Effector memory CD4-positive, alpha-beta T cell (primary cell): Measurements from ENCODE around the gene LRRC75A.

Experiments used
- DNase-seq, 3 donors: peaks; one replicate each; pipeline ENCODE4 v3.0.0-alpha.2; 2020
- H3K27ac ChIP-seq: 2 replicates; pipeline ENCODE4 v1.7.0; 2013; ENCODE audit warnings: mild to moderate bottlenecking, low read length, moderate library complexity; ENCODE audit not compliant: insufficient read depth, poor library complexity, severe bottlenecking
- H3K27me3 ChIP-seq: replicated peaks from 2 replicates; pipeline ENCODE4 v1.7.0; 2013; ENCODE audit warnings: mild to moderate bottlenecking, low read length; ENCODE audit not compliant: insufficient read depth, control insufficient read depth, poor library complexity, severe bottlenecking
- H3K36me3 ChIP-seq: 2 replicates; pipeline ENCODE4 v1.7.0; 2013; ENCODE audit warnings: mild to moderate bottlenecking, low read length, moderate library complexity; ENCODE audit not compliant: control insufficient read depth, insufficient read depth
- H3K4me1 ChIP-seq: 2 replicates; pipeline ENCODE4 v1.7.0; 2013; ENCODE audit warnings: low read length, mild to moderate bottlenecking; ENCODE audit not compliant: control insufficient read depth, insufficient read depth, poor library complexity, severe bottlenecking
- H3K4me3 ChIP-seq: 2 replicates; pipeline ENCODE4 v1.7.0; 2013; ENCODE audit warnings: low read length, low read depth, mild to moderate bottlenecking; ENCODE audit not compliant: insufficient read depth, poor library complexity, severe bottlenecking
- H3K9me3 ChIP-seq: 2 replicates; pipeline ENCODE4 v1.7.0; 2013; ENCODE audit warnings: mild to moderate bottlenecking, low read length, moderate library complexity; ENCODE audit not compliant: control insufficient read depth

Gene LRRC75A

DNA sequence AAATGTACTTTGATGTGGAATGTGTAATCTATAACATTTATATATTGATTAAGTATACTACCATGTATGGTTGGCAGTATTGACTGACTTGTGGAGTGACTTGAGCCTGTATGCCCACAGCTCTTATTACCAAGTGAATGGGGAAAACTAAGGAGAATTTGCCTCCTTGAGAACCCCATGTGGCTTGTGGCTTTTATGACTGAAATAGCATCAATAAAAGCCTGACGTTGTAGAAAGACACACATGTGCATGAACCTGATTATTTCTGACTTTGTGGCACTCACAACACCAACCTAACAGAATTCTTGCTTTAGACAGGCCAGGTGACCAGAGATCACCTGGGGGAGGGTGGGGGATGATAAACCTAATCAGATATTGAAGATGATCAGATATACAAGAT is 2.1 kb upstream of the LRRC75A start:
- Histone ChIP-seq H3K27ac (no peak overlapping the region), H3K36me3 (no peaks in the 10 kb centered on the region), H3K4me3 (no peak overlapping the region), H3K27me3 (no peaks in the 10 kb centered on the region), H3K4me1 (peaks cover 7% of the 10 kb centered on the region), H3K9me3 (no peaks in the 10 kb centered on the region)
- no peak for DNase-seq

DNA sequence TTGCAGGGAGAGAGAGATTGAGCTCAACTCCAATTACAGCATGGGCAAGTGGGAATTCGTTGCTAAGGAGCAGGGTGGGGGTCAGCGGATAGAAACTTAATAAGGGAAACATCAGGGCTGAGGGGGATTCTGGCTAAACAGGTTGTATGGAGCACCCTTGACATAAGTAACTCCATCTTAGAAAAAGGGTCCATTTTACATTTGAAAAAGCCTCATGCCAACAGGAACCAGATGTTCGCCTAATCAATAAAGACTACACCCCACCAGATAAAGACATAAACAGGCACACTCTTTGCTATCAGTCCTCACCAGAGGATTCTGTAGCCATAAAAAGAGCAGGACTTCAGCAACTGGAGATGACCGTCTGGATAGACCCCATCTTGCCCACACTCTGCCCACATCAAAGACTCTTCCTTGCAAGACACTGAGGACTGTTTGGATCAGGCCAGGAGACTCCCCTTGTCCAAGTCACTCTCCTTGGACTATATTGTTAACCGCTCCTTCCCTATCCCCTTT is 1.6 kb upstream of the LRRC75A start:
- Histone ChIP-seq H3K27me3 (no peaks in the 10 kb centered on the region), H3K27ac (no peak overlapping the region), H3K9me3 (no peaks in the 10 kb centered on the region), H3K4me1 (peaks cover 7% of the 10 kb centered on the region), H3K36me3 (no peaks in the 10 kb centered on the region), H3K4me3 (no peak overlapping the region)
- no peak for DNase-seq

DNA sequence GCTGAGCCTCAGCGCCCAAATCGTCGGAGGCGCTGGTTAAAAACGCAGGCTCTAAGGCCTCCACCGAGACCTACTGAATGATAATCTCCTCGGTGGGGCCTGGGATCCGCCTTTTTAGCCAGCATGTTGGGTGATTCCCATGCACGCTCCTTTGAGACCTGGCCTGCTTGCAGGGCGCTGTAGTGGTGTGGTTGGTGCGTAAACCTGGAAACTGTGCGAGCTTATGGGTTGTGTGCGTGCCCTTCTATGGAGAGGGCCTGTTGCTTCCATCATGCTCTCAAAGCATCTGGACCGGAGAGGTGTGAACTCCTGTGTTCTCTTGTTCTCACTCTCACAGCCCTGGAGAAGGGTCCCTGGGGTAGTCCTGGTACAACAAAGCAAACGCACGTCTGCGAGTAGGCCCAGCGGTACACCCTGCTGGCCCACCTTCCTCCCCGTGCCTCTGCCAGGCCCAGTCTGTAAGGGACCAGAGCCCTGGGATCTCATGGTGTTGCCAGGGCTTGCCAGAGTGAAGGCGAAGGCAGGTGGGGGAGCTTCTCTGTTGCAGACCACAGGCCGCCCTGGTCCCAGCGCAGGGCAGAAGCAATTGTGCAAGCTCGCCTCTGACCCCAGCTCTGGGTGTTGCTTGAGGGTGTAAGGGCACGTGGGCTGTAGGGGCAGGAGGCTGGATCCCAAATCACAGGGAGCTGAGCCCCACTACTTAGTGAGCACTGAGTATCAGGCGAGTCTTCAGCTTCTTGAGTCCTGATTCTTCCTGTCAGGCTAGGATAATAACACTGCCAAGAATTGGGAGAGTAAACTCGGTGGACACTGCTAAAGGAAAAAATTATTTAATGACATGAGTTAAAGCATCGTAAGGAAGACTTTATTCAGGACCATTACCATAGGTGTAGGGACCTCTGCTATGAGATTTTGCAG is 879 bp upstream of the LRRC75A start:
- H3K4me3 ChIP-seq, result peak overlapping the region; percentile 58
- H3K27me3 ChIP-seq, result no peaks in the 10 kb centered on the region
- DNase-seq, result no peak
- no peaks in the 10 kb centered on the region for H3K36me3 ChIP-seq
- no peak overlapping the region for H3K27ac ChIP-seq
- no peaks in the 10 kb centered on the region for H3K9me3 ChIP-seq
- H3K4me1 ChIP-seq, result peaks cover 7% of the 10 kb centered on the region

DNA sequence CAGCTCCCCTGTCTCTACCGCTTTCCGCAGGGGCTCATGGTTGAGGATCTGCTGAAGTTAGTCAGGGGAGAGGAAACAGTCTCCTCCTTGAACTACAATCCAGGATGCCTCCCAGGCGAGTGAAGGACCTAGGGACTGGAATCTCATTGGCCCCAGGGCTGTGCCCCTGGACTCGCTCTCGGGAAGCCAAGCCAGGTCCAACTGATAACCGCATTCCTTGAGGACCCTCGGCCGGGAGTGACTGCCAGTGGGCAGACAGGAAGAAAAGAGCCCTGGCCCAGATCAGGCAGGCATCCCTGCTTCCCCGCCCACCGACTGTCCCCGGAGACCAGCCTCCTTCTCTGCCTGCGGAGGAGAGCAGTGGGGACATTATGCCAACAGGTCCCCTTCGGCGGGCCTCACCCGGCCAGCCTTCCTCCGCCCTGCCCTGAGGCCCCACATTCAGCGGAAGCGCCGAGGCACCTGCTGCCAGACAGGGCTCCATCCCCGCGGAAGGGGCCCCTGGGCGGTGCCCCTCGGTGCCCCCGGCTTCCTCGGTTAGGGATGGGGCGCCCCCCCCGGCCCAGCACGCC is 776 bp downstream of the LRRC75A start:
- H3K27me3 ChIP-seq, result no peaks in the 10 kb centered on the region
- peak in 1 of 3 donors; percentile 2 for DNase-seq
- H3K9me3 ChIP-seq, result no peaks in the 10 kb centered on the region
- peak overlapping the region; percentile 51 for H3K4me3 ChIP-seq
- H3K36me3 ChIP-seq, result no peaks in the 10 kb centered on the region
- H3K27ac ChIP-seq, result no peak overlapping the region
- H3K4me1 ChIP-seq, result peaks cover 7% of the 10 kb centered on the region

DNA sequence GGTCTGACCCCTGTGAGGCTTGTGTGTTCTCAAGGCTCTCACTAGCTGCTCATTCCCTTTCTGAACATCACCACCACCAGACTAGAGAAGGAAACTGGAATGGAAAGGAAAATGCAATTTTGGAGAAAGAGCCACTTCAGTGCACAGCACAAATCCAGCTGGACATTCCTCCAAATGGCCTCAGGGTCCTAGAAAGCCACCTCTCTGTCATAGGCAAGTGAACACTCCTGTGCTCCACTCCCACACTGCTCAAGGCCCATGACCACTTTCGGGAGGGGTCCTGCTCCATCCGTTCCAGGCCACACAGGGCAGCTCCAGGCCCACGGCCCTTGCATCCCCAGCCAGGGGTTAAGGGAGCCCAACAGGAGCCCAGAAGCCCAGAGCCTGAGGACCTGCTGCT is 2.6 kb downstream of the LRRC75A start:
- DNase-seq, result no peak
- Histone ChIP-seq H3K27me3 (no peaks in the 10 kb centered on the region), H3K9me3 (no peaks in the 10 kb centered on the region), H3K4me1 (peaks cover 7% of the 10 kb centered on the region), H3K27ac (no peak overlapping the region), H3K36me3 (no peaks in the 10 kb centered on the region), H3K4me3 (no peak overlapping the region)

DNA sequence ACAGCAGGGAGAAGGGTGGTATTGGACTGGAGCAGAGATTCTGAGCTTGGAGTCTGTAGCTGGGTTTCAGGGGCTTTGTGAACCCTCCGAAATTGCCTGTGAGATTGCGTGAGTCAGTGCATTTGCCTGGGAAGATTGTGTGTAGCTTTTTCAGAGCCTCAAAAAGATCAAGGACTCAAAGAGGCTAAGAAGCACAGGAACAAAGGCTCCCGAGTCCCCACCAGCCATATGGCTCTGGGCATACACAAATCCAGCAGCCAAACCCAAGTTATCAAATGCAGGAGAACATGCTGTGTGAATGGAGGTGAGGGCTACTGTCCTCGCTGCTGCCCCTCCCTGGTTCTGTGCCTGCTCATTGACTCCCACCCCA is 3.0 kb downstream of the LRRC75A start:
- no peak for DNase-seq
- Histone ChIP-seq H3K4me1 (peaks cover 7% of the 10 kb centered on the region), H3K4me3 (no peak overlapping the region), H3K27me3 (no peaks in the 10 kb centered on the region), H3K27ac (no peak overlapping the region), H3K9me3 (no peaks in the 10 kb centered on the region), H3K36me3 (no peaks in the 10 kb centered on the region)

DNA sequence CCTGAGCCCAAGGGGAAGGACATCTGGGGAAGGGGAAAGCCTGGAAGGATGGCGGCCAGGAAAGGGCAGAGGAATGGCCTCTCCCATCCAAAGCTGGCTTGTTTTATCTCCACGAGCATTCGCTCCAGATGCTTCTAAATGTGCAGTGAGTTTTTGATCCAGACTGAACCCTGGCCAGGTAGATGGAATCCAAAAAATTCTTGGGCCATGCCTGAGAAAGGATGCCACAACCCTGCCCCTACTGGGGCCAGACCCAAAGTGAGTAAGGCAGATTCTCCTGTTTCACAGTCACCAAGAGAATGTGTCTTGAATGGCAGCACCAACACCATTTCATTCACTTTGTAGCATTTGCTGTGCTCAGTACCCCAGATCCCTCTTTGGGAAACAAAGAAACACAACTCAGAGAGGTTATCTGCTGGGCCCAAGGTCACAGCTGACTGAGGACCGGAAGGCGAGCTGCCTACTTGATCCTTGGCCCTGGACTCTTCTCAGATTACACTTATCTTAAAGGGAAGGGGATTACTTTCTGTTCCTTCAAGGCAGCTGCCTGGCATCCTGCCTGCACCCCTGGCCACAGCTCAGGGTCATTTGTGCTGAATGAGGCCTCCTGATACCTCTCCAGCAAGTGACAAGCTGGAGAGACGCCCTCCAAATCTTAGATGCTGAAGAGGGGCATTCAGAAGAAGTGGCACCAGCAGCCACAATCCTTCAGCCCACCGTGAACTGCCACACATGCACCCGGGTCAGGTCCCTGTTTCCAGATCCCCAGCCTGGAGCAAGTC is 3.6 kb downstream of the LRRC75A start:
- Histone ChIP-seq H3K36me3 (no peaks in the 10 kb centered on the region), H3K27me3 (no peaks in the 10 kb centered on the region), H3K27ac (no peak overlapping the region), H3K9me3 (no peaks in the 10 kb centered on the region), H3K4me1 (peaks cover 7% of the 10 kb centered on the region), H3K4me3 (no peak overlapping the region)
- no peak for DNase-seq

DNA sequence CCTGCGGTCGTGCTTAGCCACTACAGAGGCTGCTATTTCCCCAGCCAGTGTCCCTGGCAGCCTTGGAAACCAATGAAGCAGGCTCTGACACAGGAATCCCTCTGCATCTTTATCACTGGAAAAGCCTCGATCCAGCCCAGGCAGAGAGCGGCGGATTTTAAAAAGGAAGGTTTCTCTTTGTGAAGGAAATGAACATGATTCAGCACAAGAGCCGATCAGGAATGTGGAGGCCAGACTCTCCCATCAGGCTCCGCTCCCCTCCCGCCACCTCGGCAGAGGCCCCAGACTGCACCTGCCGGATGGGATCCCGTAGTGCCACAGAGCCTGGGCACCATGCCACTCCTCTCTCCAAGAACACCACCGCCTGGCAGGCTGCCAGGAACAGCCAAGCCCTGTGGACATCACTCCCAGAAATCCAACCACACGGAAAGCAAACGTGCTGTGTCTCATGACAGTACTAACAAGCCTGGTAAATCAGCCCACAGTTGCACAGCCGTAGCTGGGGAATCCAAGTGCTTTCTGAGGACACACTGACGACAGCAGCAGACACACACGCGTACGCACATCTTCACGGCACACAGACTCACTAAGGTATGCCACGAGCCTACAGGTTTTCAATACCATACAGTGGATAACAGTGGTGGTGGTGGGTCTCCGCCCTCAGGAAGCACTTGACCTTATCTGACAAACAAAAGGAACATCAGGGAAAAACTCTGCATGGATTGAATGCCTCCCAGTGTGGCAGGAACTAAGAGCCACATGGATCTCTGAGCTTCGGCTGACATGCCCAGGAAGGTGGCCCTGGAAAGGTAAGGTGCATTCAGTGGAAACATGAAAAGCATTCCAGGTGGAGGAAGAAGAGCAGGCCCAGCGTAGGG is 5.4 kb downstream of the LRRC75A start:
- no peak overlapping the region for H3K27ac ChIP-seq
- H3K36me3 ChIP-seq, result no peaks in the 10 kb centered on the region
- H3K4me1 ChIP-seq, result peaks cover 7% of the 10 kb centered on the region
- DNase-seq, result no peak
- no peaks in the 10 kb centered on the region for H3K9me3 ChIP-seq
- no peak overlapping the region for H3K4me3 ChIP-seq
- H3K27me3 ChIP-seq, result no peaks in the 10 kb centered on the region

DNA sequence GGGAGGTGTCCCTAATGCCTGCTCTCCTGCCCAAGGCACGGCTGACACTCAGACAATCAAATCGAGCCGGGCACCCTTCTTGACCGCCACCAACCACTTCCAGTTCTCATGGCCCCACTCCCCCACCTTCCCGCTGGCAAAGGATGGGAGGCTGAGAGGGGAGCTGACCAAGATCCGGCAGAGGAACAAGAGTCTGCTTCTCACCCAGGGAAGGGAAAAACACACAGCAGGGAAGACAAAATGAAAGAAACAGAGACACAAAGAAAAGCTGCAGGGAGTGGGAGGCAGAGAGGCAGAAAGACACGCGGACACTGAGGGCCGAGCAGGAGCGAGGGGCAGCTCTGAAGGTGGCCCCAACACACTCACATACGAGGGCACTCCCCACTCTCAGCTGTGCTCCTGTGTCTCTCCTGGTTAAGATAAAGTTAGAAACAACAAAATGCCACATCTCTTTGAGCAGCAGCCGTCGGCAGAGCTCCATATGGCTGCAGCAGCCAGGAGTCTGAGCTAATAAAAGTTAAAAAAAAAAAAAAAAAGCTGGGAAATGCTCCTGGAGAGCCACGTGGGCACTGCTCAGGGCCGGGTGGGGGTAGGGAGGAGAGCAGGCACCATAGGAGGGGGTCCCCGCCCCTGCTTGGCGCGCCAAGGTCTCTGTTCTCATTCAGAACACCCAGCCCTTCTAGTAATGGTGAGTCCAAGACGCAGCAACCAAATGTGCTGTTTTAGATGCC is 7.4 kb downstream of the LRRC75A start:
- Histone ChIP-seq H3K4me3 (no peak overlapping the region), H3K27ac (no peak overlapping the region), H3K9me3 (no peaks in the 10 kb centered on the region), H3K4me1 (no peaks in the 10 kb centered on the region), H3K36me3 (no peaks in the 10 kb centered on the region), H3K27me3 (no peaks in the 10 kb centered on the region)
- DNase-seq, result no peak
